ENCODE results near the gene TMC5. TPM values are rescaled to one million over a fixed set of nuclear protein-coding genes. Genes with fewer than 3 reads are reported as not detected.
A peak's percentile ranks its signal among the peaks of the same experiment; 100 is the strongest.

Gene TMC5
- polyA plus RNA-seq, 3 donors = not detected

GRCh38 chr16:19524616-19525384 is 107.1 kb downstream of the TMC5 start:
- H3K27me3 Mint-ChIP-seq (ENCODE audit: low read depth in 3 of 3) = peaks cover 0 to 2% (median 0%) of the 10 kb centered on the region in 3 donors
- 3% methylated on average over 6 of the region's 19 CpGs for WGBS (ENCODE audit: insufficient coverage)
- H3K27ac Mint-ChIP-seq = peak overlapping the region; percentile 85 to 96 (median 92)
- Histone ChIP-seq H3K36me3 (replicated peaks in 1 of 2; ENCODE audit: control insufficient read depth in 1 of 2, insufficient read depth in 2 of 2, low read length in 2 of 2) (peaks cover 16 to 18% of the 10 kb centered on the region in 2 donors), H3K27ac (ENCODE audit: low read depth in 1 of 2, low read length in 2 of 2) (peak overlapping the region; percentile 4 to 85), H3K79me2 (ENCODE audit: insufficient read depth, low read length) (peaks cover 75% of the 10 kb centered on the region), H3K27me3 (ENCODE audit: control insufficient read depth in 2 of 2, insufficient read depth in 2 of 2, low read length in 2 of 2) (no peaks in the 10 kb centered on the region), H3K9ac (ENCODE audit: insufficient read depth, low read length, poor library complexity, severe bottlenecking) (peak overlapping the region; percentile 73), H3K4me2 (replicated peaks; ENCODE audit: extremely low read depth, low read length, poor library complexity, severe bottlenecking) (peak overlapping the region; percentile 100), H3K4me1 (ENCODE audit: control insufficient read depth in 1 of 2, insufficient read depth in 2 of 2, low read length in 2 of 2) (peaks cover 30 to 48% of the 10 kb centered on the region in 2 donors), H4K20me1 (ENCODE audit: insufficient read depth, low read length) (peaks cover 4% of the 10 kb centered on the region), H2AFZ (ENCODE audit: insufficient read depth, low read depth, low read length, poor library complexity, severe bottlenecking) (peak overlapping the region; percentile 97), H3K9me3 (replicated peaks in 1 of 2; ENCODE audit: control insufficient read depth in 1 of 2, insufficient read depth in 1 of 2, low read length in 2 of 2) (no peaks in the 10 kb centered on the region), H3K4me3 (replicated peaks in 1 of 3; ENCODE audit: low read depth in 2 of 3, low read length in 3 of 3) (peak overlapping the region; percentile 55 to 96 (median 65))
- peak in 2 of 3 donors; percentile 41 to 50 for DNase-seq
- H3K4me1 Mint-ChIP-seq = peaks cover 33% of the 10 kb centered on the region
- H3K4me3 Mint-ChIP-seq = peak overlapping the region; percentile 100
- no peak for TF ChIP-seq CTCF (IDR thresholded peaks at IDR 0.05)
- H3K9me3 Mint-ChIP-seq = peaks cover 0 to 2% (median 0%) of the 10 kb centered on the region in 7 donors
- H3K36me3 Mint-ChIP-seq = peaks cover 14 to 15% of the 10 kb centered on the region in 2 donors
- intact Hi-C loops (cut with micrococcal nuclease) = loop anchor here (5.0 kb wide), 3 partner anchors 33 to 722 kb away; partner anchors contain the start of genes ARL6IP1 (in 1 of the 2), COQ7 (in 1 of the 2) and VPS35L (in 1 of the 2)

GRCh38 chr16:19525385-19525723 is 107.7 kb downstream of the TMC5 start:
- peak overlapping the region in 2 of 3 experiments; percentile 55 to 96 for H3K4me3 ChIP-seq (replicated peaks in 1 of 3; ENCODE audit: low read depth in 2 of 3, low read length in 3 of 3)
- Mint-ChIP-seq H3K27ac (peak overlapping the region; percentile 30 to 94 (median 90)), H3K4me3 (peak overlapping the region; percentile 100), H3K9me3 (peaks cover 0 to 1% (median 0%) of the 10 kb centered on the region in 7 donors), H3K36me3 (peaks cover 16 to 18% of the 10 kb centered on the region in 2 donors), H3K4me1 (peaks cover 28% of the 10 kb centered on the region), H3K27me3 (ENCODE audit: low read depth in 3 of 3) (peaks cover 0 to 2% (median 0%) of the 10 kb centered on the region in 3 donors)
- peaks cover 72% of the 10 kb centered on the region for H3K79me2 ChIP-seq (ENCODE audit: insufficient read depth, low read length)
- H3K4me2 ChIP-seq (replicated peaks; ENCODE audit: extremely low read depth, low read length, poor library complexity, severe bottlenecking) = peak overlapping the region; percentile 100
- WGBS (ENCODE audit: insufficient coverage) = no CpG with 5 or more reads among the region's 2 CpGs
- H3K4me1 ChIP-seq (ENCODE audit: control insufficient read depth in 1 of 2, insufficient read depth in 2 of 2, low read length in 2 of 2) = peaks cover 25 to 43% of the 10 kb centered on the region in 2 donors
- no peak overlapping the region for H3K9ac ChIP-seq (ENCODE audit: insufficient read depth, low read length, poor library complexity, severe bottlenecking)
- H3K36me3 ChIP-seq (replicated peaks in 1 of 2; ENCODE audit: control insufficient read depth in 1 of 2, insufficient read depth in 2 of 2, low read length in 2 of 2) = peaks cover 16 to 24% of the 10 kb centered on the region in 2 donors
- H3K27me3 ChIP-seq (ENCODE audit: control insufficient read depth in 2 of 2, insufficient read depth in 2 of 2, low read length in 2 of 2) = no peaks in the 10 kb centered on the region
- H4K20me1 ChIP-seq (ENCODE audit: insufficient read depth, low read length) = peaks cover under 1% of the 10 kb centered on the region
- no peak for DNase-seq
- intact Hi-C loops (cut with micrococcal nuclease) = no loop called here
- no peaks in the 10 kb centered on the region for H3K9me3 ChIP-seq (replicated peaks in 1 of 2; ENCODE audit: control insufficient read depth in 1 of 2, insufficient read depth in 1 of 2, low read length in 2 of 2)
- peak overlapping the region; percentile 97 for H2AFZ ChIP-seq (ENCODE audit: insufficient read depth, low read depth, low read length, poor library complexity, severe bottlenecking)
- no peak for TF ChIP-seq CTCF (IDR thresholded peaks at IDR 0.05)
- peak overlapping the region in 1 of 2 donors; percentile 85 for H3K27ac ChIP-seq (ENCODE audit: low read depth in 1 of 2, low read length in 2 of 2)

Data from CD14-positive monocyte (primary cell).